HG03558 (cell line): ENCODE results near the gene DPM1.

Experiments
- ATAC-seq: cut with Tn5 transposase; IDR thresholded peaks from one replicate; pipeline ENCODE4 v1.9.1; 2021; ENCODE audit warnings: moderate number of reproducible peaks; ENCODE audit not compliant: unreplicated experiment; ENCODE audit errors: extremely low read depth

DPM1 gene

DNA sequence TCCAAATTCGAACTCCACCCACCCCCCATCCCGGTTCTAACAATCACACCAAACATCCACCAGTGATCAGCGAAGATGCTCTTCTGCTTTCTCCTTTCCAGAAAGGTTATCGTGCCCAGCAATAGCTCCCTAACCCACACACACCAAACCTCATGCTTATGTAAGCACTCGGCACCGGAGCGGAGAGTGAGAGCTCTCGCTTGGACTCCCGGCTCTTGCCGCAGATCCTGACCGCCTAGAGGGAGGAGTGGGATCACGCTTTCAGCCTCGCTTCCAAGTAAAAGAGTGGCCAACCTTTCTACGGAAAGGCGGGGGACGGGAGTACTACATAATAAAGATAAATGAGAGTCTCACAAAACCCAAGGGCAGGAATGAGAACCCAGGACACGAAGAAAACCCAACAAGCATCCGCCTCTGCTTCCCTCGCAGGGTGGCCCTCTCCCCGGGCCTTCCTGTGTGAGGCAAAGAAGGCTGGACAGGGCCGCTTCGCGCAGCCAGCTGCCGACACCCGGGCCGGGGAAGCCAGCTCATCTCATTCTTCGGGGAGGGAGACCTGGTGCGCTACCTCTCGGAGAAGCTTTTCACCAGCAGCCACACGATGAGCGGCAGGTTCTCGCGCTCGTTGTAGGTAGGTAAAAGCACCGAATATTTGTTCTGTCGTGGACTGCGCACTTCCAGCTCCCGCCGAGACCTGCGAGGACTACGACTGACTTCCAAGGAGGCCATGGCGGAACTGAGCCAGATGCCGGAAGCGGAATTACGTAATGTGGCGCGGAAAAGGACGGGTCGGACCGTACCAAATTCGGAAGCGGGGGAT is at the start of gene DPM1:
Gene DPM1, minus strand, starts transcription at position 735 of the 817 bp plus-strand sequence. Its CDS starts 9 bp downstream, at position 726.
- ATAC-seq: no peak

DNA sequence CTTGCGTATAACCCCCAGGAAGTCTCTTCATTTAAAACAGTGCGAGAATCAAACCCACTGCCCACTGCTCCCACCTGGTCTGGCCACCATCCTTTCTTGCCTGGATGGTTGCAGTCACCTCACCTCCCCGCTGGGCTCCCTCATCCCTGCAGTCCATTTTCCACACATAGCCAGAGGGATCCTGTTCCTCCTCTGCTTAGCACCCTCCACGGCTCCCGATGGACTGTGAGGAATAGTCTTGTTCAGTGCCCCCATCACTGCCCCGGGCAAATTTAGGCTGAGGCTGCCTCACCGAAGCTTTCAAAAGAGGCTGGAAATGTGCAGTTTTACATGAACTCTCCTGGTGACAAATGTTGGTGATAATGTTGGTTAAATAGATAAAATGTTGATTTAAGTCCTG is 46.9 kb upstream of the DPM1 start:
- no peak for ATAC-seq

DNA sequence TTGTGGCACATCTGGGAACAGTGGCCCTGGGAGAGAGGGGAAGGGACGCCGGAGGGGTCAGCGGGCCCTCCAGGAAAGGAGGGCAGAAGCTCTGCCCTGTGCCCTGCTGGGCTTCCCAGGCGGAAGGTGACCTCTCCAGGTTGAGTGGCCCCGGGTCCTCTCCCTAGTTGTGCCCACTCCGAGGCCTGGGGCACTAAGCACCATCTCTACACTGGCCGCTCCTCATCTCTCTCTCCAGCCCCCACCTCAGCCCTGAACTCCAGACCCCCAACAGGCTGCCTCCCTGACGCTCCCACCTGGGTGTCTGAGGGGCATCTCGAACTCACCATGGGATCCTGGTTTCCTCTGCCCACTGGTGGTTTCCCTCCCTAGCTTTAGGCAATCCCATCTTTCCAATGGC is 46.4 kb upstream of the DPM1 start:
- ATAC-seq: no peak

DNA sequence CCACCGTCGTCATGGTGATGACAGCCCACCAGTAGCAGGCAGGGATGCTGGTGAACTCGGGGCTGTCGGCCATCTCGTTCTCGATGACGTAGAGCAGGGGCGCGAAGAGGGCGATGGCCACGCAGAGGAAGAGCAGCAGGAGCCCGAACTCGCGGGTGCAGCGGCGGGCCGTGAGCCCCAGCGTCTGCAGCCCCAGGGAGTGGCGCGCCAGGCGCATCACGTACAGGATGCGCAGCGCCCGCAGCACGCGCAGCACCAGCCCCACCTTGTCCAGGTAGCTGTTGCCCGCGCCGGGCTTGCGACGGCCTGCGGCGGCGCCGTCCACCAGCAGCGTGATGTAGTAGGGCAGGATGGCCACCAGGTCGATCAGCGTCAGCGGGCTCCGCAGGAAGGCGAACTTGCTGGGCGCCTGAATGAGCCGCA is 46.0 kb upstream of the DPM1 start:
- ATAC-seq: no peak

DNA sequence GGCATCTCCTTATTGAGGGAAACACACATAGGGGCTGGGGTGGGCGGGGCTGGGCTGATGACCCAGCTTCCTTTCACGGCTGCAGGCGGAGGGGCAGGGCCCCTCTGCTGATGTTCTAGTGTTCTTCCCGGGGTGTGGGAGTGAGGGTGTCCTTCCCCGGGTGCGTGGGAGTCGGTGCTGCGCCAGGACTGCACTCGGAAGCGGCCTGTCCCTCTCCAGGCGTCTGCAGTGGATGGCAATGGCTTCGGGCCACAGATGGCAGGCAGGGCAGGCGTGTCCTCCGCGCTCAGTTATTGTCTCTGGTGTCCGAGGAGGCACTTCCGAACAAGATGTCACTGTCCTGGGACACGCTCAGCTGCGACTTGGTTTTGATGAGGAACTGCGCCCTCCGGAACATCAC is 45.4 kb upstream of the DPM1 start:
- no peak for ATAC-seq

DNA sequence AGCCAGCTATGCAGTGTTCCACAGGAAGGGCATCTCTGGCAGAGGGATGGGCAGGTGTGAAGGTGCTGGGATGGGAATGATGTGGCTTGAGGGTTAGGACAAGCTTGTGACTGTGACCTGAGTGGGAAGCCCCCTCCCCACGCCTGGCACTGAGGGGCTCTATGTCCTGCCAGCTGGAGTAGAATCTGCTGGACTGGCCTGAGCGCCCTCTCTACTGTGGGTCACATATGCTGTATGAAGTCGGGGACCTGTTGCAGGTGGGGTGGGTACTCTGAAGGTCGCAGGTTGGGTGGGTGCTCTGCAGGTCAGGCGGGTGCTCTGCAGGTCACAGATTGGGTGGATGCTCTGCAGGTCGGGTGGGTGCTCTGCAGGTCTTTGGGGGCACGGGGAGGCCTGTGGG is 44.3 kb upstream of the DPM1 start:
- no peak for ATAC-seq

DNA sequence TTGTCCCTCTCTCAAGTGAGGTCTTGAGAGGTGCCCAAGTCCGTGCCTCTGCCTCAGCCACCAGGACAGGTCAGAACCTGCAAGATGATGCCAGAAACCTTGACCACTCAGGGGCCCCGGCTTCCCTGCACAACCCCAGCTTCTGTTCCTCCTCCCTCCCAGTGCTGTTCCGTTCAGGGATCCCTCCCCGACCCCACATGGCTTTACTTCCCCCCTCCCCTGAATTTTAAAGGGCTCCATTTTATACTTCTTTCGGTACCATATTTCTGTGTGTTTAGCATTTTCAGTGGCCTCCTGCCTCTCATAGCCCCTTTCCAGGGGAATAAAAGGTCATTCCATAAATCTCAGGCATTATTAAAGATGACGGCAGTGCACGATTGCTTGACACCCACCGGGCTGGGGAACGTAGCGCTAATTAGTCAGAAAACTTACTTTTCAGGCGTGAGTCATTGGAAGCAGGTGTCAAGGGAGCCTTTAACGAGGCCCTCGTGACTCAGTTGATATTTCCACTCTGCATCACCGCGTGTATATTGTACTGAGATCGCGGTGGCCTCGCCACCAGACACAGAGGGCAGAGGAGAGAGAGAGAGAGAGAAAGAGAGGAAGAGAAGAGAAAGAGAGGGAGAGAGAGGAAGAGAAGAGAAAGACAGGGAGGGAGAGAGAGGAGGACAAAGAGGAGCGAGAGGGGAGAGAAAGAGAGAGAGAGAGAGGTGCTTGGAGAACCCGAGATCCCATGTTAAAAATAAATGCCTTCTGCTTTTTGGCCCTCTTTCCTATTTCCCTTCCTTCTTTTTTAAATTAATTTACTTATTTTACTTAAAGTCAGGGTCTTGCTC is 43.3 kb upstream of the DPM1 start:
- ATAC-seq: no peak

DNA sequence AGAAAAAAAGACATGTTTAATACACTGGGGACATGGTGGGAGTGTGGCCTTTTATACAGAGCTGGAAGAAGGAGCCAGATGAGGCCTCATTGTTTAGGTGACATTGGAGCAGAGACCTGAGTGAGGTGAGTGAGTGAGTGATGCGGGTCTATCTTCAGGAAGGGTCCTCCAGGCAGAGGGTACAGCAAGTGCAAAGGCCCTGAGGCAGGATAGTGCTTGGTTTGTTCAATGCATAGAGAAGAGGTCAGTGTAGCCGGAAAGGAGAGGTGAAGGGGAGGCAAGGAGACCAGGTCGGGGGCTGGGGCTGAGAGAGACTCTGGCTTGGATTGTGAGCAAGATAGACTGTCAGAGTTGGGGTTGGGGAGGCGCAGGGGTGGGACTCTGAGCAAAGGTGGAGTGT is 41.0 kb upstream of the DPM1 start:
- no peak for ATAC-seq

DNA sequence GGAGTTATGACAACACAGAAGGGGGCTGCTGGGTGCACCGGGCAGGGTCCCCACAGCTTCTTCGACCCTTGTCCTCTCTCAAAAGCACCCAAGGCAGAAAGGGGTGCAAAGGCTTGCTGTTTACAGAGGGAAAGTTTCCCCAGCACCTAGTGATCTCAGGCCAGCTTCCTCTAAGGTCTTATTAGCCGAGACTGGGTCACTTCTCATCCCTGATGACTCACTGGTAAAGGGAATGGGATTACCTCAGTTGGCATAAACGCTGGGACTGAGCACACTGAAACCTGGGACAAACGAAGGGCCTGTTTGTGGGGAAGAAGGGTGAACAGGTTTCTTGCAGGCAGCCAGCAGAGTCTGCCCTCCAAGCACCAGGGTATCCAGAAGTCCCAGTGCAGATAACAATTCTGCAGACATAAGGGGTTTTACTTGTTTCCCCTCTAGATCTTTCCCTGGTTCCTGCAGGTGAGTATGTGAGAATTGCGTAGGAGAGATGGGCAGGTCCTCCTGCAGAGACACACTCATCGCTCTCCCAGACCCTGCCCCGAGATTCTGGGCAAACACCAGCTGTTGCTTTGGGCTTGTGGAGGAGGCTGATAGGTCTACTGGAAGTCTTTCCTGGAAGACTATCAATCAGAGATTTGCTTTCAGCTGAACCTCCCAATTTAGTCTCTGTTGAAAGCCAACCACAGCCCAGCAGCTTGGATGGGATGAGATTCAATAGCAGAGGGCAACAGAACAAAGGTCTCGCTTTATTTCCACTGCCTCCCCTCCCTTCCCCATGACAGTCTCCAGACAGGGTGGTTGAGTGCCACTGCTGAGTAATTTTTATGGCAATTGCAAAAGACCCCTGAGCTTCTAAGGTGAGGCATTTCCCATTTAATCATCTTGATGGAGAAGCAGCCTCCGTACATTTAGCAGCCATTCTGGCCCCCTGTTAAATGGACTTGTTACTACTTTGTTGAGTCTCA is 38.9 kb upstream of the DPM1 start:
- no peak for ATAC-seq

DNA sequence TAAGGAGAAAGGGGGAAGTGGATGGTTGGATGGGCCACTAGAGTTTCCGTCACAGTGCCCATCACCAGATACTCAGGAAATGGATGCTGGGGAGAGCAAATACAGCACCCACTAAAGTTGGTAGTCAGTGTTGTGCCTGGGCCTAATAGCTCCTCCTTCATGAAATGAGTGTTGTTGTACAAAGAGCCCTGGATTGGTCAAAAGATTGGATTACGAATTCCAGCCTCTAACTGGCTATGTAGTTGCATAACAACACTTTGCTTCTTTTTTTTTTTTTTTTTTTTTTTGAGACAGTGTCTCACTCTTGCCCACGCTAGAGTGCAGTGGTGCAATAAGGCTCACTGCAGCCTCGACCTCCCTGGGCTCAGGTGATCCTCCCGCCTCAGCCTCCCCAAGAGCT is 37.2 kb upstream of the DPM1 start:
- no peak for ATAC-seq

DNA sequence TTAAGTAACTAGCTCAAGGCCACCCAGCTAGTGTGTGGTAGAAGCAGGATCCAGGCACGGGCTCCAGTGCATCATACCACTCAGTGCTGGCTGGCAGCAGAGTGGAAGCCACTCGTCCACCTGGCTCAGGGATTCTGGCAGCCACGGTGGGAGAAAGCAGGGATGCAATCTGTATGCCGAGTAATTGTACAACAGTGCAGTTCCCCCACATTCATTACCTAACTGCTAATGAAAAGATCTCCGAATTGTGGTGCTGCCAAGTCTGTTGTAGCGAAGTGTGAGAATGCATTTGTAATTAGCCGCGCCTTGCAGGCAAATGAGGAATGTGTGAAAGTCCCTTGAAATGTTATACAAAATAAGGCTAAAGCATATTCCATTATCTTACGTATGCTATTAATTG is 35.5 kb upstream of the DPM1 start:
- no peak for ATAC-seq

DNA sequence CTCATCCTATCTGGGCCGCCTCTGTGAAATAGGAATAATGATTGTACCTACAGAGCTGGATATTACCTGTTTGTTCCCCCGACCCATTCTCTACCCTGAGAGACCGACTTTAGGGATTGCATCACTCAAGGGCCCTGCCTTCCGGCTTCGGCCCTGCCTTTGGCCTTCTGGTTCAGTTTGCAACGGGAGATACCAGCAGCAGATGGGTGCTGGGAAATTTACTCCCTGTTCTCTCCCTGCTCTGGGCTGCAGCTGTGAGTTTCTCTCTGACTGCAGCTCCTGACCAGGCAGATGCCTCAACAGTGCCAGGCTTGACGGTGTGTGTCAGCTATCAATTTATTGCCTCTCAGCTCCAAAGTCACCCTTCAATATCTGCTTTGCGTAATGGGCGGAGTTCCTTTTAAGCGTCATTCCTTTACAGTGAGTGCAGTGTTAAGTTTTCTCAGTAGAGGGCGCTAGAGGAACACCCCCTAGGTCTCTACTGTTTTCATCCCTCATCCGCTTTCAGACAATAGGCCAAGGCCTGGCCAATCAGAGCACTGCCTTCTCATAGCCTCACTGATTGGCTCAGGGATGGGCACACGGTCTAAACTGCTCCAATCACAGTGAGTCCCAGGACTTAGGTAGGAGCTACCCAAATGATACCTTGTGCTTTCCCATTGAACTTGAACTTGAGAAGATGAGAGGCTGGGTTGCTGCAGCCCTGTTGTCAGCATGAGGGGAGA is 34.6 kb upstream of the DPM1 start:
- no peak for ATAC-seq

DNA sequence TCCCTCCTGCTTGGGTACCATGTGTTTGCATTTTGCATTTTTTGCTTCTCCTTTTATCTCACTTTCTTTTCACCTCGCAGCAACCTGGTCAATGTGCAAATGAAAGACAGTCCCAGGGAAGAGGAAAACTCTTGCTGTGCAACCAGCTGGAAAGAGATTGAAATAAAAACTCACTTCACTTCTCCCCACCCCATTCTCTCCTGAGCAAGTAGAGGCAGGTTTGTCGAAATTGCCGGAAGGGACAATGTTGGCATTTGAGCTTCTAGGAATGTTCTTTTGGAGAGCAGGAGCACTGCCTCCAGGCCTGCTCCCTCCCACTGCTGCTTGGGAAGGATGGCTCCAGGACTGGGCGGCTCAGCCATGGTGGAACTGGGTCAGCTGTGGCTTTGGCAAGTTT is 34.0 kb upstream of the DPM1 start:
- ATAC-seq: no peak

DNA sequence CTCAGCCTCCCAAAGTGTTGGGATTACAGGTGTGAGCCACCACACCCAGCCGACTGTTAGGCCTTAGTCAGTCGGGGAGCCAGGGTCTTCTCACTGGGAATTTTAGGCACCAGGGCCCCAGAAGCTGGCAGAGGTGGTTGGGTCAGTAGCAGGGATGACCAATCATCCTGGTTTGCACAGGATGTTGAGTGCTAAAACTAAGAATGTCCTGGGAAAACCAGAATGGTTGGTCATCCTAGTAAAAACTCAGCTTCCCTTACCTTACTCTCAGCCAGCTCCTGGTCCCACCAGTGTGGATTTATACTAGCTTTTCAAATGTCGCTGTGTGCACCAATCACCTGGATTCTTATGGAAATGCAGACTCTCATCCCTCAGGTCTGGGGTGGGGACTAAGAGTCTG is 32.7 kb upstream of the DPM1 start:
- ATAC-seq: no peak

DNA sequence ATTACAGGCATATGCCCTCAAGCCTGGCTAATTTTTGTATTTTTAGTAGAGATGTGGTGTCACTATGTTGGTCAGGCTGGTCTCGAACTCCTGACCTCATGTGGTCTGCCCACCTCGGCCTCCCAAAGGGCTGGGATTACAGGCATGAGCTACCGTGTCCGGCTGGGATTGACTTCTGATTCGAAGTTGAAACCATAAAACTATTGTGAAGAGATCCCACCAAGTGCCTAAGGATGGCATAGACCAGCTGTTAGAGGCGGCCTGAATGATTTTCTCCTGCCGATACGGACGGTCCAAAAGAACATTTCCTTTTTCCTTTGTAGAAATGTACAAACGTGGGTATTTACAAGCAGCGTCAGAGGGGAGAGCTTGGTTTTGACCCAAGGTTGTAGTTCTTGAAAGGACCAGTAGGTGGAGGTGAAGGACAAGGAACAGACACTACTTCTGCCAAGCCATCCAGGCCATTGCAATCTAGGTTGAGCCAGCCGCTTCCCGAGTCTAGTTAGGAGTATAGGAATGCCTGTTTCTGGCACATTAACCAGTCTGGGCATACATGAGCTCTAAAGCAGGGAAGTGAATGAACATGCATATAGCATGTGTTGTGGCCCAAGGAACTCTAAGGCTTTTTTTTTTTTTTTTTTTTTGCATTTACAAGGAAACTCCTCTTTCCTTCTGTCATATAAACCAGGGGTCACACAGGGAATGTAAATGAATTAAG is 29.3 kb upstream of the DPM1 start:
- no peak for ATAC-seq

DNA sequence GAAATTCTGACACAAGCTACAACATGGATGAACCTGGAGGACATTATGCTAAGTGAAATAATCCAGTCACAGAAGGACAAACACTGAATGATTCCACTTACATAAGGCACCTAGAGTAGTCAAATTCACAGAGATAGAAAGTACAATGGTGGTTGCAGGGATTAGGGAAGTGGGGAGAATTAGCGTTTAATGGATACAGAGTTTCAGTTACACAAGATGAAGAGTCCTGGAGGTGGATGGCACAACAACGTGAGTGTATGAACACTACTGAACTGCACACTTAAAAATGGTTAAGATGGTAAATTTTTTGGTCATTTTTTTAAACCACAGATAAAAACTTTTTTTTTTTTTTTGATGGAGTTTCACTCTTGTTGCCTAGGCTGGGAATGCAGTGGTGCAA is 25.0 kb upstream of the DPM1 start:
- ATAC-seq: no peak

DNA sequence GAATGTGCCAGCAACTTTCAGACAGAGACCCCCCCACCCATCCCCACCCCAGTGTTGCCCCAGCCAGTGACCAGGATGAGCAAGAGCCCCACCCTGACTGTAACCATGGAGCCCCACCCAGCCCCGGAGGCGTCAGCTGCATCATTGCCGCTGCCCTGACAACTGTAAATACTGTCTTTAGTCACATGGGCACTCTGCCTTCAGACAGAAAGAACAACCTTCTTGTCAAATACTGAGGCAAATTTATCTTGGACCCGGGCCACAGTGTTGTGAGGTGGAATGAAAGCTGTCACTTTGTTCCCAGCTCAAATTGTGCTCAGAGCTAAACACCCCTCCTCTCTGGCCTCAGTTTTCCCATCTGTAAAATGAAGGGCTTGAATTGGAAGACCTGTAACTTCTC is 24.0 kb upstream of the DPM1 start:
- no peak for ATAC-seq

DNA sequence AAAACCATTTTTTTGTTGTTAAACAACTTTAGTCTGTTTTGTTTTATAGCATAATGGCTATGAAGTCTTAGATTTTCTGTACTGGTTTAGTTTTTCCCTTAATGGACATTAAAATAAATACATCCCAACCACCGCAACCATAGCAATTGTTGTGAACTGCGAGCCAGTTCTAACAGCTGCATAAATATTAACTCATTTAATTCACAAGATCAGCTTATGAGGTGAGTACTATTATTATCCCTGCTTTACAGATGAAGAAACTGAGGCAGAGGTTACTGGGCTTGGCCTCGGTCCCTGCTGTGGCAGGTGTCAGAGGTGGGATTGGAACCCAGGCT is 23.3 kb upstream of the DPM1 start:
- ATAC-seq: no peak
